Measurements from ENCODE around the gene BTG2.

DNA sequence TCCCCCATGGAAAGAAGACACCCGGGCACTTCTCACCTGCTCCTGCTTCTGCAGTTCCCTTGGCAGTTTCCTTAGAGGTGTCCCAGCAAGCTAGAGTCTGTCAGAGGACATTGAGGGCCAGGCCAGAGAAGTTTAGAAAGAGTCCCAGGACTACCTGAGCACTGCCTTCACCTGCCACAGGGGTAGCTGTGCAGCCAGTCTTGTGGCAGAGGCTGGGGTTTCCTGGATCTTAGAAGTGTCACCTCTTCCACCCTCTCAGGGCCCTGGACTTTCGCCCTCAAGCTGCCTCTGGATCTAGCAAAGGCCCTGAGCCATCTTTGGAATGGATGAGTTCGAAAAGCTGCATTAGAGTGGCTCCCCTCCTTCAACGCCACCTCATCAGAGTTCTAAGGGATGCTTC, 34.9 kb upstream of the BTG2 start:
- TF ChIP-seq, protein P1, sequence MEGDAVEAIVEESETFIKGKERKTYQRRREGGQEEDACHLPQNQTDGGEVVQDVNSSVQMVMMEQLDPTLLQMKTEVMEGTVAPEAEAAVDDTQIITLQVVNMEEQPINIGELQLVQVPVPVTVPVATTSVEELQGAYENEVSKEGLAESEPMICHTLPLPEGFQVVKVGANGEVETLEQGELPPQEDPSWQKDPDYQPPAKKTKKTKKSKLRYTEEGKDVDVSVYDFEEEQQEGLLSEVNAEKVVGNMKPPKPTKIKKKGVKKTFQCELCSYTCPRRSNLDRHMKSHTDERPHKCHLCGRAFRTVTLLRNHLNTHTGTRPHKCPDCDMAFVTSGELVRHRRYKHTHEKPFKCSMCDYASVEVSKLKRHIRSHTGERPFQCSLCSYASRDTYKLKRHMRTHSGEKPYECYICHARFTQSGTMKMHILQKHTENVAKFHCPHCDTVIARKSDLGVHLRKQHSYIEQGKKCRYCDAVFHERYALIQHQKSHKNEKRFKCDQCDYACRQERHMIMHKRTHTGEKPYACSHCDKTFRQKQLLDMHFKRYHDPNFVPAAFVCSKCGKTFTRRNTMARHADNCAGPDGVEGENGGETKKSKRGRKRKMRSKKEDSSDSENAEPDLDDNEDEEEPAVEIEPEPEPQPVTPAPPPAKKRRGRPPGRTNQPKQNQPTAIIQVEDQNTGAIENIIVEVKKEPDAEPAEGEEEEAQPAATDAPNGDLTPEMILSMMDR (IDR thresholded peaks at IDR 0.05; ENCODE audit: low read length) = peak; percentile 31
- TF ChIP-seq EZH2 (optimal IDR thresholded peaks at IDR 0.05; ENCODE audit: low read depth, low read length) = no peak
- no peak for TF ChIP-seq EZH2phosphoT487 (IDR thresholded peaks at IDR 0.05; ENCODE audit: low read length)
